KG1 (cell line): ENCODE measurements around the gene TLR7.

Experiments used
- DNase-seq: peaks from one replicate; lab custom pipeline; 2025; lab: John Stamatoyannopoulos, UW

Gene TLR7

GRCh38 chrX:12866451-12867377 lies at the start of gene TLR7:
Gene TLR7 (plus strand): TSS chrX:12867072. CDS start chrX:12867579, 507 bp downstream.
- DNase-seq, result no peak

GRCh38 chrX:12817528-12817927 lies 49.3 kb upstream of the TLR7 start:
- DNase-seq, result no peak

- no peak for DNase-seq
Measured at GRCh38 chrX:12819222-12819621, 47.6 kb upstream of the TLR7 start.

GRCh38 chrX:12820737-12821136 lies 46.1 kb upstream of the TLR7 start:
- DNase-seq, result no peak

GRCh38 chrX:12824944-12825343 lies 41.9 kb upstream of the TLR7 start:
- DNase-seq, result no peak

GRCh38 chrX:12825801-12826200 lies 41.1 kb upstream of the TLR7 start:
- DNase-seq, result no peak

GRCh38 chrX:12843061-12843667 lies 23.7 kb upstream of the TLR7 start:
- no peak for DNase-seq

- DNase-seq, result no peak
Measured at GRCh38 chrX:12843668-12844279, 23.1 kb upstream of the TLR7 start.

GRCh38 chrX:12844319-12844718 lies 22.6 kb upstream of the TLR7 start:
- no peak for DNase-seq

- no peak for DNase-seq
Measured at GRCh38 chrX:12865359-12865758, 1.5 kb upstream of the TLR7 start.

GRCh38 chrX:12867685-12868084 lies 813 bp downstream of the TLR7 start:
- DNase-seq, result no peak

- DNase-seq, result no peak
Measured at GRCh38 chrX:12868747-12869146, 1.9 kb downstream of the TLR7 start.

- no peak for DNase-seq
Measured at GRCh38 chrX:12871257-12871656, 4.4 kb downstream of the TLR7 start.

GRCh38 chrX:12872741-12873140 lies 5.9 kb downstream of the TLR7 start:
- DNase-seq, result no peak

- no peak for DNase-seq
Measured at GRCh38 chrX:12874581-12874980, 7.7 kb downstream of the TLR7 start.

GRCh38 chrX:12877386-12877785 lies 10.5 kb downstream of the TLR7 start:
- DNase-seq, result no peak

- no peak for DNase-seq
Measured at GRCh38 chrX:12878536-12878935, 11.7 kb downstream of the TLR7 start.

GRCh38 chrX:12881914-12882313 lies 15.0 kb downstream of the TLR7 start:
- DNase-seq, result no peak

GRCh38 chrX:12885508-12885907 lies 18.6 kb downstream of the TLR7 start:
- no peak for DNase-seq

- no peak for DNase-seq
Measured at GRCh38 chrX:12886545-12886944, 19.7 kb downstream of the TLR7 start.

- DNase-seq, result no peak
Measured at GRCh38 chrX:12887141-12887540, 20.3 kb downstream of the TLR7 start.

- DNase-seq, result no peak
Measured at GRCh38 chrX:12887767-12888166, 20.9 kb downstream of the TLR7 start.

- DNase-seq, result no peak
Measured at GRCh38 chrX:12890467-12890866, 23.6 kb downstream of the TLR7 start.
